Measurements from ENCODE around the gene CDK15.

The CDK15 gene

DNA sequence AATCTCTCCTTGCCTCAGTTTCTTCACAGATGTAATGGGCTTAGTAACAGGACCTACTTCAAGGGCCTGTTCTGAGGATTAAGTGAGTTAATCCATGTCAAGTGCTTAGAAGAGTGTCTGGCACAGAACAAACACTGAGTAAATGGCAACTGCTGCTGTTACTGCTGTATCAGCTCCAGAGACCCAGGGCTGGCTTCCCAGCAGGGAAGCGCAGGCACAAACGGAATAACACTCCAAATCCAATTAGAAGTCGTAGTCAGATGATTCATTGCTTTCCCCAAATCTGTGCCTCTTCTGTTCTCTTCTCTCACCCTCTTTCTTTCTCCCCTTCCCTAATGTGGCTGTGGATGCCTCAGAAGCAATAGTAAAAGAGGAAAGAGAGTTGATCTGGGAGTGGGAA is 126.2 kb downstream of the CDK15 start:
- DNase-seq (ENCODE audit: low read depth in 1 of 2, low spot score in 1 of 2) = no peak

DNA sequence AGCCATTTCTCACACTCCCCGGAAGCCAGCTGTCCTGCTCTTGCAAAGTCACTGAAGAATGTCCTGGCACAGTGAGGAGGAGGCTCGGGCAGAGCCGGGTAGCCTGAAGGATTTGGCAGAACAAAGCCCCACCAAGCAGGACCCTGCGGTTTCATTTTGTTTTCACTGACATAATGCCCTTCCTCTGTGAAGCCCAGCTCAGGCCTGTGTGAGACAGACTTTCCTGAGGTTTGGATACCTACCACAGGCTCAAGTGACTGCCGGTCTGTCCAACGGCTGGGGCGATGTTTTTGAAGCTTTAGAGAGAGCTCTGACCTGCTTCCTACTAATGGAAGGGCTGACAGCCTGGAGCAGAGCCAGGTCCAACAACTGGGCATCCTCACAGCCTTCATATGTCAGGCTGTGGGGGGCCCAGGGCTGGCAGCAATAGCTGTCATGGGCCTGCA is 127.5 kb downstream of the CDK15 start:
- no peak for DNase-seq (ENCODE audit: low read depth in 1 of 2, low spot score in 1 of 2)

DNA sequence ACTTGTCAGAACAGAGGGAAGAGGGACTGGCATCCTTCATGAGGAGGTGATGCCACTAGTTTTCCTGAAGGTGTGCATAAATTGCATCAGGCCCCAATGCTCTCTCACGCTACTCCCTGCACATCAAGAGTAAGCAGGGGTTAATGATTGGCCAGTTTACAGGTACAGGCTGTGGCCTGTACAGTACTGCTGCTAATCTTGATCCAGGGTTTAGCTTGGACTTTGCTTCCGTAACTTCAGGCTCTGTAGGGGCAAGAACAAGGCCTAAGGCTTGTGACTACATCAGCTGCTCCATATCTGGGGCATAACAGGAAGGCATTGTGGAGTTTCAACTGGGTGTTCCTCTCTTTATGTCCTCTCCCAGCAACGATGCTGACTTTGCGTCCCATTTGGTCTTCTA is 130.5 kb downstream of the CDK15 start:
- DNase-seq (ENCODE audit: low read depth in 1 of 2, low spot score in 1 of 2) = no peak

DNA sequence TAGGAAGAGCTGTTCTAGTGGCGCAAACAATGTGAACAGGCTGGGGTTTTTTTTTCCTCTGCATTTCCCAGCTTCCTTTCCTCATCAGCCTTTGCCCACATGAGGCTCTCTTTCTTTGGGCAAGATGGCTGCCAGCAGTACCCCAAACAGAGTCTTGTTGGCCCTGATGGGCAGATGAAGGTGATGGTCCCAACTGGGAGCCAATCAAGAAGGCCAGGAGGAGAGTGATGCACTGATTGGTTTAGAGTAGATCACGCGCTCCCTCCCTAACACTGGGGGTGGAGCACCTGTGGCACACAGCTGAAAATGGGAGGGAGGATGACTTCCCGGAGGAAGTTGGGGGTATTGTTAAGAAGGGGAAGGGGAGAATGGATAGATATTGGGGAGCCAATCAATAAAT is 131.0 kb downstream of the CDK15 start:
- no peak for DNase-seq (ENCODE audit: low read depth in 1 of 2, low spot score in 1 of 2)

DNA sequence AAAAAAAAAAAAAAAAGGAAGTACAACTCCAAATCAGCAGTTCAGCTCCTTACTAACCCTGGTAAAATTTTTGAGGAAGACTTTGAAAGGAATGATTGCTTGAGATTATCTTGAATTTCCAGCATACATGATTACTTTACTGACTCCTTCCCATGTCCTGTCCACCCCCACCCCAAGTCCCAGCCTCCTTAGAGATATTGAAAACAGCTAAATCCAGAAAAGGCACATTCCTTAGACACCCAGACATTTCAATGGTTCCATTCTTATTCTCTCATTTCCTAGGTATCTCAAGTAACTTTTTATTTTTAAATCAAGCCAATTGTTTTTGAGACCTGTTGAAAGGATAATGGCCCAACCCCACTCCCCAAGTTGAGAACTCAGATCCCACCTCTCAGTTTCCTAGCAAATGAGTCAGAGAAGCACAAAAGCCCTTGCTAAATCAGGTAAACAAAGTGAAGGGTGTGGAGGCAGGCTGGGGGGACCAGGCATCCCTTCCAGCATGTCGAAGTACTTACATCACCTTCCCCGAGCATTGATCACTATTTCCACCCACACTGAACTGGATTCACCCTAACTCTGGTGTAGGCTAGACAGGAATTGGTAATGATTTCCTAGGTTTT is 131.9 kb downstream of the CDK15 start:
- no peak for DNase-seq (ENCODE audit: low read depth in 1 of 2, low spot score in 1 of 2)

DNA sequence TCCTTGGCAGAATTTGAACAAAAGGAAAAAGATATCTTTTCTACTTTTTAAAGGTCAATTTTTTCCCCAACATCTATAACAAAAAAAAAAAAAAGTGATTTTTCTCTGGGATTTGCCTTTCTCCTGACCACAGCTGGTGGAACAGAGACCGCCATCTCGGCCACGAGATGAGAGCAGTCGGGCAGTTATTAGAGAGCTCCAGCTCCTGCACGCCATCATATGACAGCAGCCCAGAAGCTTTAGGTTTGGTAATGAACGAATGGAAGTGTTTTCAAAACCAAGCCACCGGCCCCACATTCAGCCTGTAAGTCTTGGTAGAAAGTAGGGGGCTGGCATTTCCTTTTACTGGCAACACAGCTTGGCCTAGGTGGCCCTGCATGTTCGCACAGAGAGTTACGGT is 132.4 kb downstream of the CDK15 start:
- DNase-seq (ENCODE audit: low read depth in 1 of 2, low spot score in 1 of 2) = no peak

DNA sequence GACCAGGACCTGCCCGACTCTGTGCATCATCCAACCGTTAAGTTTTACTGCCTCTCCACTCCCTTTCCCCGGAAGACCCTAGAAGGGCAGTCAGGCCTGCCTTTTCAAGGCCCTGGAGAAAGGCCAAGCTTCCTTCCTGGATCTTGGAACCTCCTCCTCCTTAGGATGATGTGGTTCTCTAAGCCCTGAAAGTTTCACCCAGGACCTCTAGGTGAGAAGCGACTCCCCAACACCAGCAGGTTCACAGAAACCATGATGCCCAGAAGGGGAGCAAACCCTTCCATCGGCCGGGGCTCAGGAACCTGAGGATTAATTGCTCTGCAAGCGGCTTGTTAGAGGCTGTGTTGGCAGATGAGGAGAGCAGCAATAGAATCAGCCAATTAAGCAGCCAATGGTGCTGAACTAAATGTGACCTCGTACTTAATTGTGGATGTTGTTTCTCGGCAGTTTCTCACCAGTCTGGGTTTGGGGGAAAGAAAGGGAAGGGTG is 133.2 kb downstream of the CDK15 start:
- no peak for DNase-seq (ENCODE audit: low read depth in 1 of 2, low spot score in 1 of 2)

DNA sequence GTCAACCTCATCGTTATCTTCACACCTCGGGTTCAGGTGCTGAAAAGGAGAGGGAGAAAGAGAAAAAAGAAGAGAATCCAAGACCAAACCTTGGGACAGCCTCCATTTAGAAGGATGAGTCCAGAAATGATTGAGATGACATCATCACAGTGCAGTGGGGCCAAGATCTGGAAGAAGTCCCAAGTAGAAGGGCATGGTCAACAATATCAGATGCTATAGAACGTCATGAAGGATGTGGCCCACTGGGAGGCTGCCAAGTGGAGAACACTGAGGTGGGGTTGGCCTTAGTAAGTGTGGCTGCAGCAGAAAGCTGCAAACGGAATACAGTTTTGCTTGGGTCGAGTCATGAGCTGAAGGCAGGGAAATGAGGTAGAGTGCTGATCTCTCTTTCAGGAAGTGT is 136.2 kb downstream of the CDK15 start:
- no peak for DNase-seq (ENCODE audit: low read depth in 1 of 2, low spot score in 1 of 2)

Data from activated CD4-positive, alpha-beta T cell treated with anti-CD3 and anti-CD28 coated beads, Interleukin-2, amount 50 U/mL, for 24 hours (primary cell).